Mammary epithelial cell (primary cell): Measurements from ENCODE around the gene MICAL3.

ENCODE experiments used
- EZH2 ChIP-seq: IDR thresholded peaks from 2 replicates; pipeline ENCODE4 v1.6.1; 2012; ENCODE audit warnings: low read length, inconsistent platforms, borderline replicate concordance
- TF ChIP-seq, protein P1 (sequence below), 2 donors: IDR thresholded peaks in 1 of 2; conservative IDR thresholded peaks in 1 of 2; 2 replicates each; pipeline ENCODE4 v1.5.1; 2011 to 2012; ENCODE audit warnings: inconsistent platforms in 2 of 2, low read length in 2 of 2, mild to moderate bottlenecking in 2 of 2, control low read depth in 1 of 2, low read depth in 1 of 2; ENCODE audit not compliant: insufficient read depth in 1 of 2; ENCODE audit errors: extremely low read depth in 1 of 2

DNA sequence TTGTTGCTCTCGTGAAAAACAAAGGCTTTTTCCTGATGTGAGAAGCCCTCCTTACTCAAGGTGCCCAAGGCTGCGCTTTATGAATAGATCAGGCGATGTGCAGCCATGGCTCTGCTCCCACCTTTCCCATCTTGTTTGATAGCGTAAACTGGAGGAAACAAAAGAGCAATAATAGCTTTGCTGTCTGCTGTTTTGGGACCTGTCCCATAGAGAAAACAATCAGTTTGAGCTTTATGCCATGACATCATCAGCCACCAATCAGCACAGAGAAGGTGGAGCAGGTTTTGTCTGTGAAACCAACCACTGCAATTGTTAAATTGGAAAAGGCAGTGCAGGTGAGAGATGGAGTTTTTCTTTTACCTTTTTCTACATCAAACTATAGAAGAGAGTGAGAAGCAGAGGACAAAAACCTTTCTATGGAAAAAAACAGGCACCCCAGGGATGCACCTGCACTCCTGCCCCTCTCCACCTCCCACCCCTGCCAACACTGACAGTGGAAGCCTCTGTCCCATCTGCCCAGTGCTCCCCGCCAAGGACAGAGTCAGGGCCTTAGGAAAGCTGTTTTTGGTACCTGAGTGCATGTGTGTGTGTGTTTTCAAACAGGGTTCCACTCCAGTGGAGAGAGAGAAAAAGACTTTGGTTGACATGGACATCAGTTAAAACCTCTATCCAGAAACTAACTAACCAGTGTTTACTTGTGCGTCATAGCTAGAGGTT is 80.7 kb downstream of the MICAL3 start:
- TF ChIP-seq, protein P1, sequence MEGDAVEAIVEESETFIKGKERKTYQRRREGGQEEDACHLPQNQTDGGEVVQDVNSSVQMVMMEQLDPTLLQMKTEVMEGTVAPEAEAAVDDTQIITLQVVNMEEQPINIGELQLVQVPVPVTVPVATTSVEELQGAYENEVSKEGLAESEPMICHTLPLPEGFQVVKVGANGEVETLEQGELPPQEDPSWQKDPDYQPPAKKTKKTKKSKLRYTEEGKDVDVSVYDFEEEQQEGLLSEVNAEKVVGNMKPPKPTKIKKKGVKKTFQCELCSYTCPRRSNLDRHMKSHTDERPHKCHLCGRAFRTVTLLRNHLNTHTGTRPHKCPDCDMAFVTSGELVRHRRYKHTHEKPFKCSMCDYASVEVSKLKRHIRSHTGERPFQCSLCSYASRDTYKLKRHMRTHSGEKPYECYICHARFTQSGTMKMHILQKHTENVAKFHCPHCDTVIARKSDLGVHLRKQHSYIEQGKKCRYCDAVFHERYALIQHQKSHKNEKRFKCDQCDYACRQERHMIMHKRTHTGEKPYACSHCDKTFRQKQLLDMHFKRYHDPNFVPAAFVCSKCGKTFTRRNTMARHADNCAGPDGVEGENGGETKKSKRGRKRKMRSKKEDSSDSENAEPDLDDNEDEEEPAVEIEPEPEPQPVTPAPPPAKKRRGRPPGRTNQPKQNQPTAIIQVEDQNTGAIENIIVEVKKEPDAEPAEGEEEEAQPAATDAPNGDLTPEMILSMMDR (conservative IDR thresholded peaks at IDR 0.05 in 1 of 2, IDR thresholded peaks at IDR 0.05 in 1 of 2; ENCODE audit: extremely low read depth in 1 of 2, insufficient read depth in 1 of 2, low read depth in 1 of 2, low read length in 2 of 2) = no peak
- no peak for TF ChIP-seq EZH2
